ENCODE results near the gene SMAD2.

Gene SMAD2

GRCh38 chr18:47846431-47846830 is 84.0 kb downstream of the SMAD2 start:
- DNase-seq (ENCODE audit: extremely low spot score), result no peak
- POLR2A ChIA-PET, result no interaction called here
- CTCF ChIA-PET, result no interaction called here
- TF ChIP-seq ELF4 (IDR thresholded peaks at IDR 0.05), result no peak
- TF ChIP-seq SUZ12 (IDR thresholded peaks at IDR 0.05), result no peak
- TF ChIP-seq SP1 (IDR thresholded peaks at IDR 0.05), result no peak
- TF ChIP-seq FOXM1 (IDR thresholded peaks at IDR 0.05; ENCODE audit: borderline replicate concordance), result no peak

- no peak for DNase-seq (ENCODE audit: extremely low spot score)
- ChIA-PET POLR2A (no interaction called here), CTCF (interaction anchor here (0.6 kb wide), 1 partner anchor 110 kb away, joined by 4 read pairs; no protein-coding TSS in a partner anchor)
- TF ChIP-seq SUZ12 (IDR thresholded peaks at IDR 0.05) (no peak), ARNT (IDR thresholded peaks at IDR 0.05) (no peak), FOXM1 (IDR thresholded peaks at IDR 0.05; ENCODE audit: borderline replicate concordance) (no peak), HDGF (IDR thresholded peaks at IDR 0.05; ENCODE audit: borderline replicate concordance) (no peak), CTBP1 (IDR thresholded peaks at IDR 0.05; ENCODE audit: borderline replicate concordance) (no peak), FOXA1 (IDR thresholded peaks at IDR 0.05) (no peak), NFRKB (IDR thresholded peaks at IDR 0.05) (no peak)
Observed at GRCh38 chr18:47844828-47845498, 85.5 kb downstream of the SMAD2 start.

DNA sequence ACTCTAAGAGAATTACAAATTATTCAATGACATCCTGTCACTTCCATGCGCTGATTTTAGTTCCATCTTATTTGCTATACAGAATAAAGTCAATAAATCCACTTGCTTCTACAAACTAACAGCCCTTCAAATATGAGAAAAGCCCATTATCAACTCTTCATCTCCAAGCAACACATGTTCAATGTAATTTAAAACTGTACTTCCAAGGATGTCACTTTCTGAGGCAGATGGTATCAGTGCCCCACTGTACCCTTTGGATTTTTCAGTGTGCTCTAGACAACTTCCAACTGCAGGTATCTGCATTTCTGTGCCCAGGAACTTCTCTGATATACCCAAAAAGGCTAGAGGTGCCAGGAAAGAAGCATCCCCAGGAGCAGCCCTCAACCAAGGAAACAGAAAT is 87.6 kb downstream of the SMAD2 start:
- CTCF ChIA-PET, result no interaction called here
- DNase-seq (ENCODE audit: extremely low spot score), result no peak
- TF ChIP-seq LEF1 (IDR thresholded peaks at IDR 0.05; ENCODE audit: borderline replicate concordance) (no peak), FOXA1 (IDR thresholded peaks at IDR 0.05) (no peak), HDGF (IDR thresholded peaks at IDR 0.05; ENCODE audit: borderline replicate concordance) (no peak), NFRKB (IDR thresholded peaks at IDR 0.05) (no peak)
- POLR2A ChIA-PET, result no interaction called here

DNA sequence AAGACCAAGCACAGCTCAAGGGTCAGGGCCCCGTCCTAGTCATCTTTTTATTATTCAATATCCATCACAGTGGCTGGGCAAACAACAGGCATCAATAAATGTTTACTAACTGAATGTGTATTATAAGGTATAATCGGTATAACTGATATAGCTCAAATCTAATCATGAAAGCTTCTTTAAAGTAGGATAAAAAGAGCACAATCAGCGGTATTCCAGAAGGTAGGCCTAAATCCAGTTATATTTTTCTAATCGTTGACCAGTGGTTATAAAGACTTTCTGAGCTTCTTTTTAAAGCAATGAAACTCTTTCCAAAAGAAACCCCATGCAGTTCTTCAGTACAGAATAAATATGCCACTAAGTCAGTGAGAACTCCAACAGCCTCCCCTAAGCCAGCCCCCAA is 92.1 kb downstream of the SMAD2 start:
- ChIA-PET POLR2A (no interaction called here), CTCF (no interaction called here)

DNA sequence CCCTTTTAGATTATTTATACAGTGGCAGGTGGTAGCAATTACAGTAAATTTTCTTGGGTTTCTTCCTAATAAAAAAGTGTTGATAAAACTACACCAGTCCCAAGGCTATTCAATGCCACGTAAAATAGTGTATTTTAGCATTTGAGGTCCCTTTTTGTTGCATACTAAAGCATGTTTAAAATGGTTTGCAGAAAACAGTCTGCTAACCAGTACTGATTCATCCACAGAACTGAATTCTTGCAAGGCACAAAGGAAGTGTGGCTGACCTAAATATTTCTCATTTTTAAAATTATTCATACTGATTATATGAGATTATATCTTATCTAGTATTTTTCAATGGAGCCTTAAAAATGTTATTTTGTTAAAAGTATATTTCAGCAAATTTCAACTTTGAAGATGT is 98.1 kb downstream of the SMAD2 start:
- CTCF ChIA-PET, result no interaction called here
- TF ChIP-seq FOXM1 (IDR thresholded peaks at IDR 0.05; ENCODE audit: borderline replicate concordance) (no peak), NFRKB (IDR thresholded peaks at IDR 0.05) (no peak), FOXK2 (IDR thresholded peaks at IDR 0.05) (no peak), ELF4 (IDR thresholded peaks at IDR 0.05) (no peak), LEF1 (IDR thresholded peaks at IDR 0.05; ENCODE audit: borderline replicate concordance) (no peak), TARDBP (IDR thresholded peaks at IDR 0.05) (no peak)
- no peak for DNase-seq (ENCODE audit: extremely low spot score)
- POLR2A ChIA-PET, result no interaction called here

More for the DNA sequence above, 92.1 kb downstream of the SMAD2 start:
- no peak for DNase-seq (ENCODE audit: extremely low spot score)
- TF ChIP-seq HDGF (IDR thresholded peaks at IDR 0.05; ENCODE audit: borderline replicate concordance), result no peak
- no peak for TF ChIP-seq FOXK2 (IDR thresholded peaks at IDR 0.05)

- POLR2A ChIA-PET, result no interaction called here
- CTCF ChIA-PET, result no interaction called here
- no peak for DNase-seq (ENCODE audit: extremely low spot score)
- TF ChIP-seq LEF1 (IDR thresholded peaks at IDR 0.05; ENCODE audit: borderline replicate concordance) (no peak), FOXA1 (IDR thresholded peaks at IDR 0.05) (no peak), HDGF (IDR thresholded peaks at IDR 0.05; ENCODE audit: borderline replicate concordance) (no peak), BHLHE40 (IDR thresholded peaks at IDR 0.05; ENCODE audit: borderline replicate concordance) (no peak), L3MBTL2 (conservative IDR thresholded peaks at IDR 0.05) (no peak), PKNOX1 (IDR thresholded peaks at IDR 0.05) (no peak), ARNT (IDR thresholded peaks at IDR 0.05) (no peak), SUZ12 (IDR thresholded peaks at IDR 0.05) (no peak), CTBP1 (IDR thresholded peaks at IDR 0.05; ENCODE audit: borderline replicate concordance) (no peak), NFRKB (IDR thresholded peaks at IDR 0.05) (no peak), SP1 (IDR thresholded peaks at IDR 0.05) (no peak), FOXK2 (IDR thresholded peaks at IDR 0.05) (no peak), TARDBP (IDR thresholded peaks at IDR 0.05) (no peak), ELF4 (IDR thresholded peaks at IDR 0.05) (no peak), ZNF384 (IDR thresholded peaks at IDR 0.05) (no peak), FOXM1 (IDR thresholded peaks at IDR 0.05; ENCODE audit: borderline replicate concordance) (no peak)
Observed at GRCh38 chr18:47831351-47831750, 99.1 kb downstream of the SMAD2 start.

GRCh38 chr18:47830772-47831171 is 99.7 kb downstream of the SMAD2 start:
- TF ChIP-seq ELF4 (IDR thresholded peaks at IDR 0.05), result no peak
- TF ChIP-seq FOXM1 (IDR thresholded peaks at IDR 0.05; ENCODE audit: borderline replicate concordance), result no peak
- no peak for TF ChIP-seq LEF1 (IDR thresholded peaks at IDR 0.05; ENCODE audit: borderline replicate concordance)
- TF ChIP-seq CTBP1 (IDR thresholded peaks at IDR 0.05; ENCODE audit: borderline replicate concordance), result no peak
- no peak for TF ChIP-seq FOXA1 (IDR thresholded peaks at IDR 0.05)
- no peak for TF ChIP-seq TARDBP (IDR thresholded peaks at IDR 0.05)
- no peak for TF ChIP-seq L3MBTL2 (conservative IDR thresholded peaks at IDR 0.05)
- TF ChIP-seq BHLHE40 (IDR thresholded peaks at IDR 0.05; ENCODE audit: borderline replicate concordance), result no peak
- no peak for TF ChIP-seq SP1 (IDR thresholded peaks at IDR 0.05)
- TF ChIP-seq FOXK2 (IDR thresholded peaks at IDR 0.05), result no peak
- TF ChIP-seq ARNT (IDR thresholded peaks at IDR 0.05), result no peak
- no peak for TF ChIP-seq ZNF384 (IDR thresholded peaks at IDR 0.05)
- TF ChIP-seq NFRKB (IDR thresholded peaks at IDR 0.05), result no peak
- TF ChIP-seq HDGF (IDR thresholded peaks at IDR 0.05; ENCODE audit: borderline replicate concordance), result no peak
- no peak for TF ChIP-seq SUZ12 (IDR thresholded peaks at IDR 0.05)
- no peak for TF ChIP-seq PKNOX1 (IDR thresholded peaks at IDR 0.05)
- POLR2A ChIA-PET, result no interaction called here
- CTCF ChIA-PET, result no interaction called here
- DNase-seq (ENCODE audit: extremely low spot score), result no peak

Measured in HEK293T (cell line).